ENCODE data around the gene VWA5B1. TPM values are rescaled to one million over a fixed set of nuclear protein-coding genes. Genes with fewer than 3 reads are reported as not detected.

Gene VWA5B1
- total RNA-seq, 6 experiments from 2014 or later, result not detected

- Mint-ChIP-seq H3K4me3 (no peak overlapping the region), H3K27ac (no peak overlapping the region), H3K9me3 (no peaks in the 10 kb centered on the region), H3K4me1 (ENCODE audit: low read depth) (peaks cover 10% of the 10 kb centered on the region), H3K27me3 (ENCODE audit: insufficient read depth) (peaks cover 50% of the 10 kb centered on the region), H3K36me3 (ENCODE audit: low read depth) (no peaks in the 10 kb centered on the region)
- TF ChIP-seq, protein P1, sequence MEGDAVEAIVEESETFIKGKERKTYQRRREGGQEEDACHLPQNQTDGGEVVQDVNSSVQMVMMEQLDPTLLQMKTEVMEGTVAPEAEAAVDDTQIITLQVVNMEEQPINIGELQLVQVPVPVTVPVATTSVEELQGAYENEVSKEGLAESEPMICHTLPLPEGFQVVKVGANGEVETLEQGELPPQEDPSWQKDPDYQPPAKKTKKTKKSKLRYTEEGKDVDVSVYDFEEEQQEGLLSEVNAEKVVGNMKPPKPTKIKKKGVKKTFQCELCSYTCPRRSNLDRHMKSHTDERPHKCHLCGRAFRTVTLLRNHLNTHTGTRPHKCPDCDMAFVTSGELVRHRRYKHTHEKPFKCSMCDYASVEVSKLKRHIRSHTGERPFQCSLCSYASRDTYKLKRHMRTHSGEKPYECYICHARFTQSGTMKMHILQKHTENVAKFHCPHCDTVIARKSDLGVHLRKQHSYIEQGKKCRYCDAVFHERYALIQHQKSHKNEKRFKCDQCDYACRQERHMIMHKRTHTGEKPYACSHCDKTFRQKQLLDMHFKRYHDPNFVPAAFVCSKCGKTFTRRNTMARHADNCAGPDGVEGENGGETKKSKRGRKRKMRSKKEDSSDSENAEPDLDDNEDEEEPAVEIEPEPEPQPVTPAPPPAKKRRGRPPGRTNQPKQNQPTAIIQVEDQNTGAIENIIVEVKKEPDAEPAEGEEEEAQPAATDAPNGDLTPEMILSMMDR (IDR thresholded peaks at IDR 0.05), result no peak
- DNase-seq, result no peak
These were observed 78.3 kb downstream of the VWA5B1 start for GRCh38 chr1:20368866-20369470.

- Mint-ChIP-seq H3K4me1 (ENCODE audit: low read depth) (peaks cover 20% of the 10 kb centered on the region), H3K4me3 (no peak overlapping the region), H3K9me3 (no peaks in the 10 kb centered on the region), H3K27ac (no peak overlapping the region), H3K27me3 (ENCODE audit: insufficient read depth) (peaks cover 44% of the 10 kb centered on the region), H3K36me3 (ENCODE audit: low read depth) (no peaks in the 10 kb centered on the region)
- TF ChIP-seq, protein P1 (IDR thresholded peaks at IDR 0.05), result no peak
- DNase-seq, result no peak
These were observed 80.0 kb downstream of the VWA5B1 start for GRCh38 chr1:20370698-20371097.

- Mint-ChIP-seq H3K9me3 (no peaks in the 10 kb centered on the region), H3K27me3 (ENCODE audit: insufficient read depth) (peaks cover 42% of the 10 kb centered on the region)
These were observed 80.7 kb downstream of the VWA5B1 start for GRCh38 chr1:20371411-20371810.

DNA sequence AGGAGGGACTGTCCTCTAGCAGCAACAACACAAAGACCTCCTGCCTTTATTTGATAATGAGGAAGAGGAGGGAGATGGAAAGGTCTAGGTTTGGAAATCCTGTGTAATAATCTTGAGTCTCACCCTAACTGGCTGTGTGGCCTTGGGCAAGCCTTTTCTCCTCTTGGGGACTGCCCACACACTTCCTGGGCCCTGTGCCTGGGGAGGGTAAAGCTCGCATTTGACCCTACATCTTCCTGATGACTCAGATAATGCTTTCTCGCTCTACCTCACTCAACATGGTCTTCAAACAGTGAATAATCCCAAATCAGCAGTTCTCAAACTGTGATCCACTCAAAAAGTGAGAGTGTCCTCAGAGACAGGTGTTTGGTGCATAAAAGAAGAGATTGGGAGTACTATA, 81.2 kb downstream of the VWA5B1 start:
- Mint-ChIP-seq H3K36me3 (ENCODE audit: low read depth) (no peaks in the 10 kb centered on the region), H3K4me3 (no peak overlapping the region), H3K27me3 (ENCODE audit: insufficient read depth) (peaks cover 40% of the 10 kb centered on the region), H3K9me3 (no peaks in the 10 kb centered on the region), H3K27ac (no peak overlapping the region), H3K4me1 (ENCODE audit: low read depth) (peaks cover 32% of the 10 kb centered on the region)
- no peak for DNase-seq
- TF ChIP-seq, protein P1 (IDR thresholded peaks at IDR 0.05), result no peak

More at GRCh38 chr1:20371411-20371810, 80.7 kb downstream of the VWA5B1 start:
- DNase-seq, result no peak
- TF ChIP-seq, protein P1 (IDR thresholded peaks at IDR 0.05), result no peak
- Mint-ChIP-seq H3K4me1 (ENCODE audit: low read depth) (peaks cover 27% of the 10 kb centered on the region), H3K27ac (no peak overlapping the region), H3K4me3 (no peak overlapping the region), H3K36me3 (ENCODE audit: low read depth) (no peaks in the 10 kb centered on the region)

DNA sequence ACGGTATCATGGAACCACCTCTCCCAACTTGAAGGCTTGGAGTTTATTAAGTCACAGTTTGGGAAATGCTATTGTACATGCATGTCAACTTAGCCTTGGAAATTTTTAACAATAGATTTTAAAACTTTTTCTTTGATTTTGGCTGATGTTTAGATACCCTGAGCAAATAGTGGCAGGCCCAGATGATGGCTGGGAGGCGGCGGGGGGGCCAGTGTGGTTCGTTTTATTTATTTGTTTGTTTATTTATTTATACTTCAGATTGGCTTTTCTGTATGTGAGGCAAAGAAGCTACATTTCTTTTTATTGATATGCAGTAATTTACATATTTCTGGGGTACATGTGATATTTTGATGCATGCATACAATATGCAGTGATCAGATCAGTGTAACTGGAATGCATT, 82.0 kb downstream of the VWA5B1 start:
- DNase-seq, result no peak
- TF ChIP-seq, protein P1 (IDR thresholded peaks at IDR 0.05), result no peak
- peaks cover 35% of the 10 kb centered on the region for H3K4me1 Mint-ChIP-seq (ENCODE audit: low read depth)
- no peak overlapping the region for H3K27ac Mint-ChIP-seq
- H3K9me3 Mint-ChIP-seq, result no peaks in the 10 kb centered on the region
- H3K27me3 Mint-ChIP-seq (ENCODE audit: insufficient read depth), result peaks cover 32% of the 10 kb centered on the region
- H3K36me3 Mint-ChIP-seq (ENCODE audit: low read depth), result no peaks in the 10 kb centered on the region
- H3K4me3 Mint-ChIP-seq, result no peak overlapping the region
